Activated CD4-positive, alpha-beta T cell treated with anti-CD3 and anti-CD28 coated beads, Interleukin-10, Interleukin-2, amounts not matched to agents 100 ng/mL and 50 ng/mL, durations not matched to agents 16 hours and 8 hours (primary cell): ENCODE measurements around the gene NRCAM.

ENCODE experiments used
- DNase-seq: peaks from one replicate; pipeline ENCODE4 v3.0.0-alpha.2; 2020

NRCAM gene

GRCh38 chr7:108335269-108335918 lies 120.8 kb downstream of the NRCAM start:
- no peak for DNase-seq

GRCh38 chr7:108332937-108333336 lies 123.3 kb downstream of the NRCAM start:
- DNase-seq = no peak

- no peak for DNase-seq
These were observed 124.3 kb downstream of the NRCAM start for GRCh38 chr7:108331971-108332370.

GRCh38 chr7:108330227-108330626 lies 126.0 kb downstream of the NRCAM start:
- DNase-seq = no peak

DNA sequence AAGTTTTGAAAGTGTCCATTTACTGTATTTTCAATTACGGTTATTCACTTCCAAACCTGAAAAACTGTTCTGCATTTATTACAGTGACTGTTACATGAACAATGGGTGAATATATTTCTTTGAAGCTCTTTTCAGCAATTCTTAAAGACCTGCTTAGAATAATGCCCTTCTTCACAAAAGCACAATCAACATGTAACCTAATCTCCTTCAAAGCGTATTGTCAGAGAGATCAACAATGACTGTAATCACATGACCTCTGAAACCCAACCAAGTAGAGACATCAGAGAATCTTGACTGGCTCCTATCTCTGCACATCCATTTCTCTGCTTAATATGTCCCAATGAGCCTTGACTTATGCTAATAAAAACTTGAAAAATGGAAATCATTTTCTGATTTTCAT lies 126.7 kb downstream of the NRCAM start:
- no peak for DNase-seq

GRCh38 chr7:108328174-108328651 lies 128.0 kb downstream of the NRCAM start:
- DNase-seq = no peak

DNA sequence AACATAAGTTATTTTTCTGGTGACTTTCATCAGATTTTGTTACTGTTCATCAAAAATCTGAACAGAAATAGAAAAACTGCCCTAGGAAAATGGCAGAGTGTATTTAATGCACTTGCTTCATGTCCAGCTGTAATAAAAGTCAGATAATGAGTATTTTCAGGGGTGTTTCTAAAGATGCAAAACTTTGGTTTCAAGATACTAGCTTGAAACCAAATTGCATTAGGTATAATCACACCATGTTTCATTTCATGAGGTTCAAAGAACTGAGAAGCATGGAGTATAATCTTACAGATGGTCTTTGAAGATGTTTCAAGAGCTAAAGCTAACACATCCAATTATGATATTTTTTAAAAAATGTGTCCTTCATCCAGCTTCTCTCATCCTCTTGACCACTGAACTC lies 128.9 kb downstream of the NRCAM start:
- DNase-seq = no peak

DNA sequence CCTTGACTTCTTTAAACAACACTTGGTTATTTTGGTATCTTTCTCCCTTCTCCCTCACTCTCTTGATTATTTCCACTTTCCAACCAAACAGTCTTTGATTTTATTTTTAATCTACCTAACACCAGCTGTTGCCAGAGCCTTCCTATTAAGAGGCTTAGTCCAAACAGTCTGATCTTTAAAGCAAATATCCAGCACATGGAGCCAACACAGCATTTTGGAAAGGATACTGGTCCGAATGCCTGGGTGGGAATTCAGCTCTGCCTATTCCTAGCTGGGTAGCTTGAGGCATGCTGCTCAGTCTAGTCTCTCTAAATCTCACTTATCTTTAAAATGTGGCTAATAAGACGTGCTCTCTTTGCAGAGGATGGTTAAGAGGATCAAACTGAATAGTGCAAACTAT lies 129.3 kb downstream of the NRCAM start:
- DNase-seq = no peak

- DNase-seq = no peak
These were observed 131.9 kb downstream of the NRCAM start for GRCh38 chr7:108324053-108325038.

DNA sequence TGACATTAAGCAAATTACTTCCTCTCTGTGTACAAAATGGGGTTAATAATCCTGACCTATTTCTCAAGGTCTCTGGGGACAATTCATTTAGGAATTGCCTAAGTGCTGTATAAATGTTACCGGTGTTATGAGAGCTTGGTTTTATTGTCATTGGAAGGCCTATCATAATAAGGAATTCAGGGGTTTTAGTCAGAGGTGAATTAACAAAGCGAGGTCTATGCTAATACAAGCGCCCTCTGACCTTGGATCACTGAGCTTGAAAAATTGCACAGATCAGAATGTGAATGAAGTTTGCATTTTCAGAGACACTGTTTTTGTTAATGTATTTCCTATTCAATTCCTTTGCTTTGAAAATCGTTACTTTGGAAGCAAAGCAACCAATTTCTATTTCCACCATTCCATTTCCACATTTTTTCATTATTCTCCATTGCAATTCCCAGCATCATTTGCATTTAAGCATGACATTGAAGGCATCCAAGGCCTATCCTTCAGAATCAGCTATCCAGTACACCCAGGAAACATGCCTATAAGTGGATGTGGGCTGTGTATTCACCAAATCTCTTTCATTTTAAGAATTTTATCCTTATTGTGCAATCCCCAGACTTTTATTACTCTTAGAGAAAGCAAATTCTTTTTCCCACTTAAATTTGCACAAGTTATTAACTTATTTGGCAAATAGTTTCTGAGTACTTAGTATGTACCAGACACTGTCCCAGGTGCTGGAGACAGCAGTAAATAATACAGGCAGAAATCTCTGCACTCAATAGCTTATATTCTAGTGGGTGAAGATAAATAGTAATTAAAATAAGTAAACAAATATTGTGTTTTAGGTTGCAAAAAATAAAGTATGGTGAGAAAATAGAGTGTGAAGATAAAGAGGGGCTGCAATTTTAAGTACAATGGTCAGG lies 133.1 kb downstream of the NRCAM start:
- DNase-seq = no peak

GRCh38 chr7:108322046-108322445 lies 134.2 kb downstream of the NRCAM start:
- no peak for DNase-seq

- DNase-seq = no peak
These were observed 134.9 kb downstream of the NRCAM start for GRCh38 chr7:108321359-108321758.

- no peak for DNase-seq
These were observed 139.5 kb downstream of the NRCAM start for GRCh38 chr7:108316708-108317107.

DNA sequence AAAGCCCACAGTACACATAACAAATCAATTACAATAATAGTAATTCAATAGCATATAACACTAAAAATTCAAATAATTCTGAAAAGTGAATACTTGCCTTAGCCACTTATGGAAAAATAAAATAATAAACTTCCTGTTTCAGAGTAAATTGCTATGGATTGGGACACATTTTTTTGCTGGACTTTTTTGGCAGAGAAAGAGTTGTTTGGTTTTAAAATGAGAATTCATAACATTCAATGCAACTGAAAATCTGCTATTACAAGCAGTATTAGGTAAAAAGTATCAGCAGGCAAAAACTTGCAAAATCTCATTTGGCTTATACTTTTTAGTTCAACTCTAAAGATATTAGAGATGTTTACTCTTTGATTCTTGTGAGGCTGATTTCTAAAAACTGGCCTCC lies 141.7 kb downstream of the NRCAM start:
- DNase-seq = no peak

DNA sequence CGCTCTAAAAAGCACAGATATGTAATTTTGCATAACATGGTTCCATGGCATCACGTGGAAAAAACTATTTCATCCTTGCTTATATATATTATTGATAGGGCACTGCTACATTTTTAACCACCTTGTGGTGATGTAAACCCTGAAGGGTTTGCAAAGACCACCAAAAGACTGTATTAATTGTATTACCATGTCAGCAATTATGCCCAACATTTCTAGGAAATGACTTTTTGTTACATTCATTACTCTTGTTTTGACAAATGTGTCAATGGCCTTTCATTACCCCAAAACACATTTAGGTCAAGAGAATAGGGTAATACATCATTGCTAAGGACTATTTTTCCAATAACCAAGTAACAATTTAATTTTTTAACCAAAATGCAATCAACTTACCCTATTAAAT lies 142.2 kb downstream of the NRCAM start:
- DNase-seq = no peak

GRCh38 chr7:108313086-108313485 lies 143.2 kb downstream of the NRCAM start:
- DNase-seq = no peak

GRCh38 chr7:108311446-108312168 lies 144.6 kb downstream of the NRCAM start:
- DNase-seq = peak; percentile 58

GRCh38 chr7:108310351-108310750 lies 145.9 kb downstream of the NRCAM start:
- DNase-seq = no peak

- peak; percentile 40 for DNase-seq
These were observed 147.3 kb downstream of the NRCAM start for GRCh38 chr7:108308903-108309302.

- DNase-seq = no peak
These were observed 148.0 kb downstream of the NRCAM start for GRCh38 chr7:108308276-108308675.

DNA sequence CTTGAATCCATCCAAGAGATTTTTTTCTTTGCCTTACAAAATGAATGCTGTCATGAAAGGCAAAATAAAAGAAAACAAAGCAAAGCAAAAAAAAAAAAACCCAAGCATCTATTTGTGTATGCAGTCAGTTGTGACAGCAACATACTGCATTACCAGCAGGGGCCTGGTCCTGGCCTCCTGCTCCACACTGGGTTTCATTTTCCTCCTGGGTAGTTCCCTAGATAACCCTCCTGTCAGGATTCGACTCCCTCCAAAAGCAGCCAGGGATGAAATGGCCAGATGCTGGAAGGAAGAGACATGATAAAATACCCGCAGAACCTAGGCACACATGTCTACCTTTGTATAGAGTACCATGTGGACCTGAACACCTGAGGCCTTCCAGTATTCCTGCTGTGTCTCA lies 148.6 kb downstream of the NRCAM start:
- no peak for DNase-seq

DNA sequence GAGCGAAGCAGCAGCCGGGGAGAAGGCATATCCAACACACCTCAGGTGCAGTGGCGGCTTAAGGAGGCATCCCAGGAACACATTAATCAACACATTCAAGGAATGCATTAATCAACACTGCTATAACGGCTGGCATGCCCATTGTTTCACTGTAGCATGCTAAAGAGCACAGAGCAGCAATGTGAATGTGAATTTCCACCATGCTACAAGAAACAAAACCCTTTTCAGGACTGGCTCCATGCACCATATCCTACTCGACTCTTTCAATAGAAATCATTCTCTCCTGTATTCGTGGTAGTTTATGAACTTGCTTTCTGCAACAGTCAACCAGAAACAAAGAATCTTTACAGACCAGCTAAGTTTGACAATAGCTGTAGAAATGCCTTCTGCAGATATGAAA lies 149.0 kb downstream of the NRCAM start:
- DNase-seq = no peak
